GM18498 (cell line): Measurements from ENCODE around the gene IQCB1.
A peak's percentile ranks its signal among the peaks of the same experiment; 100 is the strongest.
"Not testable (repeated sequence)": the region's sequence is repeated elsewhere in the genome, so short reads cannot be mapped to it uniquely, and the experiment has no call there.

Source experiments
- ATAC-seq: cut with Tn5 transposase; IDR thresholded peaks from one replicate; pipeline ENCODE4 v1.9.1; 2021; ENCODE audit warnings: mild to moderate bottlenecking, moderate library complexity; ENCODE audit not compliant: unreplicated experiment

IQCB1 gene

GRCh38 chr3:121817753-121818152 lies 17.1 kb downstream of the IQCB1 start:
- ATAC-seq, result no peak

- ATAC-seq, result peak; percentile 97
These were observed 25.6 kb downstream of the IQCB1 start for GRCh38 chr3:121809249-121809648.

- ATAC-seq, result no peak
These were observed 31.0 kb downstream of the IQCB1 start for GRCh38 chr3:121803771-121804320.

- ATAC-seq, result peak; percentile 47
These were observed 34.0 kb downstream of the IQCB1 start for GRCh38 chr3:121800906-121801305.

- no peak for ATAC-seq
These were observed 37.9 kb downstream of the IQCB1 start for GRCh38 chr3:121796970-121797369.

GRCh38 chr3:121794264-121794983 lies 40.4 kb downstream of the IQCB1 start:
- ATAC-seq, result peak; percentile 62

- peak; percentile 66 for ATAC-seq
These were observed 41.8 kb downstream of the IQCB1 start for GRCh38 chr3:121793078-121793477.

GRCh38 chr3:121786485-121786884 lies 48.4 kb downstream of the IQCB1 start:
- ATAC-seq, result no peak

GRCh38 chr3:121782784-121783183 lies 52.1 kb downstream of the IQCB1 start:
- ATAC-seq, result not testable (repeated sequence)

GRCh38 chr3:121781611-121782010 lies 53.2 kb downstream of the IQCB1 start:
- no peak for ATAC-seq

GRCh38 chr3:121775095-121775494 lies 59.8 kb downstream of the IQCB1 start:
- ATAC-seq, result not testable (repeated sequence)

GRCh38 chr3:121769246-121769645 lies 65.6 kb downstream of the IQCB1 start:
- no peak for ATAC-seq

- no peak for ATAC-seq
These were observed 66.4 kb downstream of the IQCB1 start for GRCh38 chr3:121768452-121768851.

- ATAC-seq, result no peak
These were observed 75.2 kb downstream of the IQCB1 start for GRCh38 chr3:121759541-121760202.

- no peak for ATAC-seq
These were observed 76.0 kb downstream of the IQCB1 start for GRCh38 chr3:121758727-121759450.

GRCh38 chr3:121757812-121758545 lies 76.9 kb downstream of the IQCB1 start:
- no peak for ATAC-seq

- ATAC-seq, result no peak
These were observed 77.6 kb downstream of the IQCB1 start for GRCh38 chr3:121757087-121757811.

GRCh38 chr3:121752772-121753171 lies 82.1 kb downstream of the IQCB1 start:
- ATAC-seq, result no peak

- no peak for ATAC-seq
These were observed 82.6 kb downstream of the IQCB1 start for GRCh38 chr3:121752261-121752660.

GRCh38 chr3:121750087-121750415 lies 84.8 kb downstream of the IQCB1 start:
- ATAC-seq, result no peak
